Retina (tissue), 1 donor: ENCODE measurements around the gene SETD2.
"Not testable (repeated sequence)": the region's sequence is repeated elsewhere in the genome, so short reads cannot be mapped to it uniquely, and the experiment has no call there.

Source experiments
- DNase-seq: peaks from one replicate; pipeline ENCODE4 v3.0.0-alpha.2; 2016

Gene SETD2

DNA sequence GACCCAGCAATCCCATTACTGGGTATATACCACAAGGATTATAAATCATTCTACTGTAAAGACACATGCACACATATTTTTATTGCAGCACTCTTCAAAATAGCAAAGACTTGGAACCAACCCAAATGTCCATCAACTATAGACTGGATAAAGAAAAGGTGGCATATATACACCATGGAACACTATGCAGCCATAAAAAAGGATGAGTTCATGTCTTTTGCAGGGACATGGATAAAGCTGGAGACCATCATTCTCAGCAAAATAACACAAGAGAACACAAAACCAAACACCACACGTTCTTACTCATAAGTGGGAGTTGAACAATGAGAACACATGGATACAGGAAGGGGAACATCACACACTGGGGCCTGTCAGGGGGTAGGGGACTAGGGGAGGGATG lies 137.5 kb downstream of the SETD2 start:
- not testable (repeated sequence) for DNase-seq

DNA sequence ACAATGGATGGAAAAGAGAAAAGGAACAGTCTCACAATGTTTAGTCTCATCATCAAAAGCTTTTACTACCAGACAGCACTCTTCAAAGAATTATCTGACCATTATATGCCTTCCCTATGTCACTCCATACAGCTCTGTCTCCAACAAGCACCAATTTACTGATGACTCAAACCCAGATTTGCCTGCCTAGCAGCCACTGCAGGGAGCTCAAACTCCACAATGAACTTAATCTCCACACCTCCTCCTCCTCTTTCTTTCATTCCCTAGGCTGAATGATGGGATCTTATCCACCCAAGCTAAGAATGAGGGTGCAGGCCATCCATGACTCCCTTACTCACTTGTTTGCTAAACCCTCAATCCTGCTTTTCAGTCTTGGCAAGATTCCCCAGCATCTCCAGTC lies 139.0 kb downstream of the SETD2 start:
- no peak for DNase-seq

DNA sequence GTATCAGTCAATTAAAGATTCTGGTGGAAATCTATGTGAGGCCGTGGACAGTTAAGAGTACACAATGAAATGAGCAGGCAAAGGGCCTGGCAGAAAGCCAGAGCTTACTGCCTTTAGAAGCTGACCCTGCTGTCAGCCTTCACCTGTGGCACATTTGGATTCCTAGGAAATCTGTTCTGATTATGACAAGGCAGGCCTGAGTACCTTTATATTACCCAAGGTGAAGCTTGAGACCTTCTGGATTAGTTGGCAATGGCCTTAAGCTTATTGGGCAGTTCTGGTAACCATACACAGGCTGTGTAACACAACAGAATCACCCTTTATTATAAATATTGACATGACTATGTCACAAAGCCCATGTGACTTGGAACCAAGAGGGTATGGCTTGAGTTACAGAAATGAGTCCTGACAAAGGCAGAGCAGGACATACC lies 141.3 kb downstream of the SETD2 start:
- DNase-seq = no peak

DNA sequence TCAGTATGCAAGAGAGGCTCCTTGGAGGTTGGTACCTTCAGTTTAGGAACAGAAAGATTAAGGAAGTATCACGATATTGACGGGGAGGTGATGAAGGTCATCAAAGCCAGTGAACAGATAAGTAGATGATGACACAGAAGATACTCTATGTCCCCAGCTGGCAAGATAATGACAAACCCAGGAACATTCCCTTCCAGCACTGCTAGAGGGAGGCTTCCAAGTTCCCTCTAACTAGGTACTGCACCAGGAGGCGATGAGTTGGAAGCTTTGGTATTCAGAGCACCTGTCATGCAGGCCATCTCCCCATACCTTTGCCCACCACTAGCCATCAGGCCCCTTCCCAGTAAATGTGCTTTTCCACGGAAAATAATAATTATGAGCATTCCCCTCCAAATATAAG lies 143.6 kb downstream of the SETD2 start:
- no peak for DNase-seq

DNA sequence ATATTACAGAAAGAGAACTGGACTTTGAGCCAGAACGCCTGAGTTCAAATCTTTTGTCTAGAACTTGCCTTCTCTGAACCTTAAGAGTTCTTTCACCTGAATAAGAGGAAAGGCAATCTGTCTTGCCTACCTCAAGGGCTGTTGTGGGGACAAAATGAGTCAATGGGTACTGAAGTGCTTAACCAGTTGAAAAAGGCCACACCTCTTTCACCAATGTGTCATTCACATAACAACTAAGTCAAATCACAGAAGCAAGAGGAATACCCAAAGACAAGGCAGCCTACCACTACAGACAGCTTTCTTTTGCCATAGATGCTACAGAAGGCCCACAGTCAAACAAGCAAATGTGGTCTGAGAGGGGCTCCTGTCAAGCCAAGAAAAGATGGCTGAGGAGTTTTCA lies 144.7 kb downstream of the SETD2 start:
- no peak for DNase-seq

DNA sequence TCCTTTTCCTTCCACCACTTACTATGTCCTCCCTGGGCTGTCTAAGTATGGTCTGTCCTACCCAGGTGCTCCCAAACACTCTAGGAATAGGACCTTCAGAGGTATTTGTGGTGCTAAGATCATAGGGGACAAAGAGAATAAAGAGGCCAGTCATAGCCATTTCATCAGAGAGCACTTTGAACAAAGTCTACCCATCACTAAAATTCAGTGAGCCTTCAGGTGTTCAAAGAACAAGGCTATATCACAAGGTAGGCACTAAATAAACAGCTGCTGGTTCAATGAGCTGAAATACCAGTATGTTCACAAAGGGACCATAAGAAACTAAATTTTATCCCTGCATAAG lies 145.7 kb downstream of the SETD2 start:
- no peak for DNase-seq

DNA sequence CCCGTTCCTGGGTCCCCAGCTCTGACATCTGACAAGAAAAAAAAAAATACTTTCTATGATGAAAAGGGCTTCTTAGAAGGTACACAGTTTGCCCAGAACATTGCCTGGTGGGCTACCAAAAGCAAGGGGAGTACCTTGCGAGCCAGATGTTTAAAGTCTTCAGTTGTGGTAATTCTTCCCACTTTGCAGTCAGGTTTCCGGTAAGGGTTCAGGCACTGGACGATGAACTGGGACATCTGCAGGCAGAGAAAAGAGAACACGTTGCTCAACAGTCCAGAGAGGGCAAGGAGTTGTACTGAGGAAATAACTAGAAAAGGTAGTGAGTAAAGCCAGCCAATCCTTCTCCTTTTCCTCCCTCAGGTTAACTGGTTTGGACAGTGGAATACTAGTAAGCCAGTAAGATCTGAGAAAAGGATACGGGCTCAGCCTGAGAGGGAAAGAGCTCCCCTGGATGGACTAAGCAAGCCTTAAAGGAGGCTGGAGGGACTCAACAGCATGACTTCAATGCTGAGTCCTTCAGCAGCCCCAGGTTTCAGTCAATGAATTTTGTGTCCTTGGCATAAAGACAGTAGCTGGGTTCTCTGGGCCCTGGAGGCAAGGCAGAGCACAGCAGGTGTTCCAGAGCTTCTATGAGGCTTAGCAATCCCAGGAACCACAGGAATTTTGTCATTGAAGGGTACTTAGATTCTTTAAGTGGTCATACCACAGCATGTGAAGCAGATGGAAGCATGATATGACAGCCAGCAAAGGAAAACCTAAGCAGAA lies 146.2 kb downstream of the SETD2 start:
- DNase-seq = no peak

DNA sequence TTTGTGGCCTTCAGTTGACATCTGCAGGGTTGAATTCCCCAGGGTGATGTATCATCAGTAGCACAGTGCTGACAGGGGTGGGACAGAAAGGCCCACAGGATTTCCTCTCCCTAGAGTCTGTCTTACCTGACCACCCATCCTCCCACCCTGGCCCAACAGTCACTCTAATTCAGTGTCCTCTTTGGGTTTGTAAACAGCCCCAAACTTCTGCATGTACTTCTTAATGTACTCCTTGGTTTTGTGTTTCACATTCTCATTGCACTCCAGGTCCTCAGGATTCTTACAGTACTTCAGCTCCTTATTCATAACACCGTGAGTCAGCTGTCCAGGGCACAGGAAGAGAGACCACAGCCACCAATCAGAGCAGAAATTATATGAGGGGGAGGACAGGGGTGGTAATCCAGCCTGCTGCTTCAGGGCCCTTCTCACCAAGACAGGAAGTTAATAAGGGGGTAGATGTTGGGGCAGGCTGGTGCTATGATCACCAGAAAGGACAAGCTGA lies 146.9 kb downstream of the SETD2 start:
- DNase-seq = no peak

DNA sequence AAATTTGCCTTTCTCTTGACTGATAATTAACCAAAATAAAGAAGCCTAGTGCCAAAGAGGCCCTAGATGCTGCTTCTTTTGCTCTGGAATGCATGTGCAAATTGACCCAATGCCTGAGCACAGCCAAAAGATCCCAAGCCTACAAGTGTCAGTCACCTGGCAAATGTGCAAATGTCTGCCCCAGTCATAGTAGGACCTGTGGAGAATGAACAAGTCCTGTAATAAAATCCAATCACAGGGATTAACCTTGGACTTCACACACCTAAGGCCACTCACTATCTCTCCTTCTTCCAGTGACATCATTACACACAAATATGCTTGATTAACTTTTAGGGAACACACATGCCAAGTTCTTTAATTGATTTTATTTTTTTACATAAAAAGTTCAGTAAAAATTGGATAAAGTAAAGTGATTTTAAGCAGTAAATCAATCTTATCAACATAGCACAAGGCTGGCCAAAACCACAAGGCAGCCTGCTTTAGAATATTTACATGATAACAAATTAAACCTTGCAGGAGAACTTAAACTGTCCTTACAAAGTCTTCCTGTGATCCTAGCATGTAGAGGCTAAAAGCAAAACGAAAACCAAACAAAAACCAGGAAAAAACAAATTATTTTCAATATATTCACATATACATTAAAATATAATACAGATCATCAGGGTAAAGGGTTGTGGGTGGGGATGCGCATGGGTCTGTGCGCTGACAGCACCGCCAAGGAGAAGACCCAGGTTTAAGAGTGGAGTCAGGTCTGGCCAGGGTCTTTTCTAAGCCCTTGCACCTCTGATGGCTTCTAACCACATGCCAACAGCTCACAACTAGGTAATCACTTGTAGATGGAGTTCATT lies 147.6 kb downstream of the SETD2 start:
- no peak for DNase-seq

DNA sequence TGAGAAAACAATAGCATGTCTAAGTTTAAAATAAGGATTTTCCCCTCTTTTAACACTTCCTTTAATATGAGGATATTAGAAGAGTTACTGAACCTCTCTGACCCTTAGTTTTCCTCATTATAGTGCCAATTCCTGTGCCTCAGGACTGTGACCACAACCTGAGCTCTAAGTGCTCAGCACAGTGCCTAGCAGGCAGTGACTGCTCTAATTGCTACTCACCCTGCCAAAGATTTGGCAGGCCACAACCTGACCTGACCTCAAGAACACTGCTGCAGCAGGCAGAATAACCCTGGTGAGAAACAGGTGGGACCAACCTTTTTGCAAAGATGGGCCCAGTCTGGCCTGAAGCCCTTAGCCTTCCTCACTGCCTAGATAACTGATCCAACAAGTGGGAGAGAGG lies 148.8 kb downstream of the SETD2 start:
- no peak for DNase-seq

DNA sequence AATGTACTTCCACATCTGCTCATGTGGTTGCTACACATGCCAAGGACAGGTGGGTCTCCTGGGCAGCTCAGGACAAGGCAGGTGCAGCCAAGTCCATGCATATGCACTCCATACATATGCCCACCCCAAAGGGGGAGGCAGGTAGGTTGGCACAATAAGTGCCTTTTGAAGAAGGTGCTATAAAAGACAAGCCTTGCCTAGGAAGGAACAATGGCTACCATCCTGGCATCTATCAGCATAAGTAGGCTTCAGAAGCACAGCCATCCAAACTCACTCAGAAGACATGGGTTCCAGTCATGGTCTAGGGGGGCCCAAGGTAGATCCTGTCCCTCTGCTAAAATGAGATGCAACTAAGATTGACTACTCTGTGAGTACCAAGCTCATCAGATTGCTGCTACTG lies 149.9 kb downstream of the SETD2 start:
- DNase-seq = no peak

DNA sequence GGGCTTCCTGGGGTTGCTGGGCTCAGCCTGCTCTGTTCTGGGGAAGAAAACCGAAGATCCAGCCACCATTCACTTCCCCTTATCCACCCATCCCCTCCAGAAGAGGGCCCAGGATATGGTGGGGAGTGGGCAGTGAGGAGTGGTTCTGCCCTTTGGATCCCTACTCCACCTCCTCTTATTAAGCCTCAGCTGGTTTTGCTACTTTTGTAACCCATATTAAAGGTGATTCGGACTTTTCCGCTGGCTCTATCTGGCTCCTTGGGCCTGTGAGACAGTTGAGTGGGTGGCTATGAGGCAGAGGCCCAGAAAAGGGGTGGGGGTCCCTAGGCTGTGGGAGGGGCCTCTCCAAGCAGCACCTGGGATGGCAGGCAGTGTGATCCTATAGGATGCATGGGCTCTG lies 150.7 kb downstream of the SETD2 start:
- DNase-seq = no peak

DNA sequence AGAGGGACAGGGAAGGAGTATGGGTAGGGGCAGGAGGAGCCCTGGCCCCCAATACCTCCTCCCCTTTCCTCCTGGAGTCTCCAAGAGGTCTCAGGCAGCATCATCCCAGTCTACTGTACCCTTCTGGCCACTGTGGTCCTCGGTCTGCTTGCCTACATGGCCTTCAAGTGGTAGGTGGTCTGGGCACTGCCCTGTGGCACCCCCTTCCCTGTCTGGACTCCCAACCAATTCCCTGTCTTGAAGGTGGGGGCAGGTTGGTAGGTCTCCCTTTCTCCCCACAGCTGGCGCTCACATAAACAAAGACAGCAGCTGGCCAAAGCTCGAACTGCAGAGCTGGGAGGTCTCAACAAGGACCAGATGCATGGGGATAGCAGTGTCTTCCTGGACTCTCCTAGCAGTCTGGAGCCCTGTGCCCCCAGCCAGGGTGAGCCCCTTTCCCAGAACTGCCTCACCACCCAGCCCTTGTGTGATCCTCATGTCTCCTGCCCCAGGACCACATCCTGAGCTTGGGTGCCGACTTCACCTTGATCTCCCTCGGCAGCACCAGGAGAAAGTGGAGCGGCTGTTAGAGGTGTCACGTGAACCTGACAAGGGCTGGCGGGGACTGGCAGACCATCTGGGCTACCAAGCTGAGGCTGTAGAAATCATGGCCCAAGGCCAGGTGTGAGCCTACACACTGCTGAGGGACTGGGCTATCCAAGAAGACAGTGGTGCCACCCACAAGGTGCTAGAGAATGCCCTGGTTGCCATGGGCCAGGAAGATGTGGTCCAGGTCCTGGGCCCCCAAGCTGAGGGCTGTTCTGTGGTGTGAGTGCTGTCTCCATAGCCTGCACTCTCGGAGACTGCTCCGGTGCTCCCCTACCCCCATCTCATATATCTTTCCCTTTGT lies 151.3 kb downstream of the SETD2 start:
- no peak for DNase-seq

DNA sequence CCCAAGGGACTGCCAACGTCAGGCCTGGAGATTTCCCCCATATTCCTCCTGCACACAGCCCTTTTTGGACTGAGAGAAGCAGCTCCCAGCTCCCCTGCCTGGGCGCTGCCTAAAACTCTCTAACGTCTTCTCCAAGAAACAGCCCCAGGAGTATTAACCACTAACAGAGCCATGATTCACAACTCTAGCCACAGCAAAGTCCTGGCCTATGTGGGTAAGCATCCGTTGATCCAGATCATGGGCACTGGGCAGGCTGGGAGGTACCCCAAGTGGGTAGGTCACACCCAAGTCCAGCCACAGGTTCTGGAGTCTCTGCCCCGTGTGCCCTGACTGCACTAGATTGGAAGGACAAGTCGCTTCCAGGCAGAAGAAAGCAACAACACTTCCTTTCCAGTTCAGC lies 152.5 kb downstream of the SETD2 start:
- no peak for DNase-seq

DNA sequence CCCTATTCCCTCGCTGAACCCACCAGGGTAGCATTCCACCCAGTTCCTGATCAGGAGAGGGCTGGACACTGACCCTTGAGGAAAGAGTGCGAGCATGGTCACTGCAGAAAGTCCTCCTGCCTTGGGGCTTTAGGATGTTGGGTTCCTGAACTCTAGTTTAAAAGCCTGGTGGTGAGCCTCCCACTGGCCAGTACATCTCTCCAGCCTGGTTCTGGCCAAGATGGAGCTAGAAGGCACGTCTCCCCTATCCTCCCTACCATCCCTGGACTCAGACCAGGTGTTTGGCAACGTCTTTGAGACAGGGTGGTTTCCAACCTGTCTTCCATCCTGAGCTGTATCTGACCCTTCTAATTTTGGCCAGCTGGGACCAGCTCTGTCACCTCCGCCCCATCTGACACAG lies 153.0 kb downstream of the SETD2 start:
- DNase-seq = no peak

DNA sequence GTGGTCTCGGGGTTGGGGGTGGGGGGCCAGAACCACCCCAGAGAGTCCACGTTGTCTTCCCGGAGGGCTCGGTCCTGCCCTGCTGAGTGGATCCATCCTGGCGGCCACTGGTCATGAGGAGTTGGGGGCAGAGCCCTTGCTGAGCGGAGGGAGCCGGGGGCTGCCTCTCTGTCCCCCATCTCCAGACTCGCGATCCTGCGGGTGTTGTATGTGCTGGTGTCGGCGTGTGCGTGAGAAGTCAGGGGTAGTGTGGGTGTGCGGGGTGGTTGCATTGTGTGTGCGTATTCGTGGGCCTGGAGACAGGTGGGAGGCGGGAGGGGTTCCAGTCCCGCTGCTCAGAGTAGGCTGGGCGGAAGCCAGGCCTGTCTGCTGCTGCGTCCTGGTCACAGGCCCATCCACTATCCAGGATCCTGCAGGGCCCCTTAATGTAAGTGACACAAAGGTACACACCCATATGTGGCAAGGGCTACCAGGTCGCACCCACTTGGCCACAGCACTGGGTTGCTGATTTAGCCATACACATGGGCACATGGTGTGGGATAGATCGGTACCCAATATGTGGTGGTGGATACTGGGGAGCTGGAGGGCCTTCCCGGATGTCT lies 153.7 kb downstream of the SETD2 start:
- no peak for DNase-seq

DNA sequence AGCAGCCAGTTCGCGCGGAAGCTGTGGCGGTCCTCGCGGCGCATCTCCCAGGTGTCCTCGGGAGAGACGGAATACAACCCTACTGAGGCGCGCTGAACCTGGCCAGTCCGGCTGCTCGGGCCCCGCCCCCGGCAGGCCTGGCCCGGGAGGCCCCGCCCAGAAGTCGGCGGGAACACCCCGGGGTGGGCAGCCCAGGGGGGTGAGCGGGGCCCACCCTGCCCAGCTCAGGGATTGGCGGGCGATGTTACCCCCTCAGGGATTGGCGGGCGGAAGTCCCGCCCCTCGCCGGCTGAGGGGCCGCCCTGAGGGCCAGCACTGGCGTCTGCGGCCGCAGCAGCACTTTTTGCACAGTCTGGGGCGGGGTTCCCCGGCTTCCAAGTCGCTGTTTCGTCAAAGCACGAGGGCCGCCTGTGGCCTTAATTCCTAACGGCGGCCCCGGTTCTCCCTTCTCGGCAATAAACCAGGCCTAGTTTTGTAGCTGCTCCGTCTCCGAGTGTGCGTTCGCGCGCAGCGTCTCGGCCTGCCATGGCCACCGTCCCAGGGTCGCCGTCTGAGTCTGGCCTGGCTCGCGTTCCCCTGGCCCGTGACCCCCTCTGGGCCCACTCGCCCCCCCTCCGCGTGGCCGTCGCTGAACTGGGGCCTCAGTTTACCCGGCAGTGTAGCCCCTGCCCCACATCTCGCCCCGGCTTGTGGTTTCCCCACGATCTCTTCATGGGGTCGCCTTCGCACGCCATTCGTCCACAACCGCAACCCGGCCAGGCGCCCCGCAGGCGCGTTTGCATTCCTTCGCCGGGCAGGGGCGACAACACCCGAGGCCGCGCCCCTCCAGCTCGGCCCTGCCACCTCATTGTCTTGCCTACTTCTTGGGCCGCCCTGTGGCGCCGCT lies 154.4 kb downstream of the SETD2 start:
- peak; percentile 95 for DNase-seq

DNA sequence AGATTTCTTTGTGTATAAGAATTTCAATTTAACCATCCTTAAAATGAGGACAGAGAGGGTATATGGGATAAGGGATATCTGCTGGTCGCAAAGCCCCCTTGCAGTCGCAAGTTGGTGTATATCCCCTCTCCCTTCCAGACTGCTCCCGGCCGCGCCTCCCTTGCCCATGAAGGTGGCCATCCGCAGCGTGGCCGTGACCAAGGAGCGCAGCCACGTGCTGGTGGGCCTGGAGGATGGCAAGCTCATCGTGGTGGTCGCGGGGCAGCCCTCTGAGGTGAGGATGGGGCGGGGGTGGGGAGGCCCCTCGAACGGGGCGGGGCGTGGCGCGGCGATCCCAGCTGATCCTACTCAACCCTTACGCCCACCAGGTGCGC lies 155.1 kb downstream of the SETD2 start:
- peak; percentile 27 for DNase-seq

DNA sequence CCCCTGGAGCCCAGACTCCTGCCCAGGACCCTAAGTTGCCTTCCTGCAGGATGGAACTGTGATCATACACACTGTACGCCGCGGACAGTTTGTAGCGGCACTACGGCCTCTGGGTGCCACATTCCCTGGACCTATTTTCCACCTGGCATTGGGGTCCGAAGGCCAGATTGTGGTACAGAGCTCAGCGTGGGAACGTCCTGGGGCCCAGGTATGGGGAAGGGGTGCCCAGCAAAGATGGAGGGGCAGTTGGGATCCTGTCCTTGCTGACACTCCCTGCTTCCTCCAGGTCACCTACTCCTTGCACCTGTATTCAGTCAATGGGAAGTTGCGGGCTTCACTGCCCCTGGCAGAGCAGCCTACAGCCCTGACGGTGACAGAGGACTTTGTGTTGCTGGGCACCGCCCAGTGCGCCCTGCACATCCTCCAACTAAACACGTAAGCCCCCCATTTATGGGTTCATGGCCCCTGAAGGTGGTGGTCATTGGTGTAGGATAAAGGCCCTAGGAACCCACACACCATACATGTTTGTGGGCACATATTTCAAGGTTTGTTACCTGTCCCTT lies 155.6 kb downstream of the SETD2 start:
- DNase-seq = no peak

DNA sequence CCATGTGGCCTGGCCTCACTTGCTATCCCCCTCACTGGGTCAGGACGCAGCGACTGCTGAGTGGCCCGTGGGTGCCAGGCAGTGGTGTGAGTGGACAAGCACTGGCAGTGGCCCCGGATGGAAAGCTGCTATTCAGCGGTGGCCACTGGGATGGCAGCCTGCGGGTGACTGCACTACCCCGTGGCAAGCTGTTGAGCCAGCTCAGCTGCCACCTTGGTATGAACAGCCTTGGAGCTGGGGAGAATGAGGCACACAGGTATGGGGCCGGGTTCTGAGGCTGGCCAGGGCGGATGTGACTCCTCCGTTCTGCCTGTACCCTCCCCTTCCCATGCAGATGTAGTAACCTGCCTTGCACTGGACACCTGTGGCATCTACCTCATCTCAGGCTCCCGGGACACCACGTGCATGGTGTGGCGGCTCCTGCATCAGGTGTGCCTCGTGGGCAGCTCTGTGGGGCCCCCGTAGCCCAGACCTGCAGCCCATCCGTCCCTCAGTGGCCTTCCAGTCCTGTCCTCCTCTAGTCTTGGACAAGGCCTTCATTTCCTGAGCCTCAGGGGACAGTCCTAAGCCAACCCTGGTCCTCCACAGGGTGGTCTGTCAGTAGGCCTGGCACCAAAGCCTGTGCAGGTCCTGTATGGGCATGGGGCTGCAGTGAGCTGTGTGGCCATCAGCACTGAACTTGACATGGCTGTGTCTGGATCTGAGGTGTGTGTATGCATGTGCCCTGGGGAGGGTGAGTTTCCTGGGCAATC lies 156.3 kb downstream of the SETD2 start:
- no peak for DNase-seq

DNA sequence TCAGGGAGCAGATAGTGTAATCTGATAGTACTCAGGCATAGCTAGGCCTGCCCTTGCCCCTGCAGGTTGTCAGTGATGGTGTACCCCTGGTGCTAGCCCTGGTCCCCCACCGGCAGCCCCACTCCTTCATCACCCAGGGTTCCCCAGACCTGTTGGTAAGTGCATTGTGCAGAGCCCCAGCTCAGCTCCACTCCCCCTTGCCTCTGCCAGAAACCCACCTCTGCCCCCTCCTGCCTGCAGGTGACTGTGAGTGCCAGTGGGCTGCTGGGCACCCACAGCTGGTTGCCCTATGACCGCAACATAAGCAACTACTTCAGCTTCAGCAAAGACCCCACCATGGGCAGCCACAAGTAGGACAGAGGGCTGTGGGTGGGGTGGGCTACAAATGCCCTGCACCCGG lies 156.9 kb downstream of the SETD2 start:
- no peak for DNase-seq
